ENCODE data around the gene PEX11B. TPM values are rescaled to one million over a fixed set of nuclear protein-coding genes. Genes with fewer than 3 reads are reported as not detected.

The PEX11B gene
- total and polyA plus RNA-seq, 2 of the 8 experiments (the other 6 are each of a cell fraction or from before 2014, with no cell fraction given), result 9.1 to 15.1 TPM

- ChIA-PET CTCF (ENCODE audit: partially characterized antibody) (interaction anchor here (0.6 to 8.7 kb wide), 8 partner anchors 9 to 126 kb away, joined by 3 to 146 read pairs (median 48); partner anchors contain the start of genes ITGA10, NUDT17, PEX11B and PIAS3), POLR2A (ENCODE audit: partially characterized antibody) (no interaction called here)
- H3K4me2 ChIP-seq (ENCODE audit: insufficient read depth in 1 of 2, low read depth in 2 of 2, low read length in 2 of 2), result no peak overlapping the region
- H3K36me3 ChIP-seq (ENCODE audit: control insufficient read depth in 2 of 4, insufficient read depth in 4 of 4, low read length in 3 of 4), result no peaks in the 10 kb centered on the region
- DNase-seq (ENCODE audit: low read depth in 1 of 2, low spot score in 2 of 2) (no peak), FAIRE-seq (no peak)
- H3K23me2 ChIP-seq (ENCODE audit: low read depth, low read length), result peaks cover 5% of the 10 kb centered on the region; the same call in 1 of the 2 replicates
- H3K56ac ChIP-seq (replicated peaks; ENCODE audit: insufficient read length, low read depth, low read length), result no peak overlapping the region
- no peak overlapping the region for H2BK120ac ChIP-seq (replicated peaks; ENCODE audit: low read depth, low read length)
- no peak overlapping the region for H4K91ac ChIP-seq (replicated peaks; ENCODE audit: insufficient read length, low read length)
- H3K9me3 ChIP-seq (ENCODE audit: insufficient read depth in 2 of 2, low read depth in 1 of 2, low read length in 1 of 2), result no peaks in the 10 kb centered on the region
- no peak overlapping the region for H4K8ac ChIP-seq (ENCODE audit: extremely low read depth, insufficient read depth, low read length)
- peaks cover 0 to 9% (median 8%) of the 10 kb centered on the region in 4 experiments; a peak in 6 of 7 replicates for H3K27me3 ChIP-seq (replicated peaks in 1 of 4; ENCODE audit: control insufficient read depth in 3 of 4, extremely low read depth in 1 of 4, insufficient read depth in 3 of 4, low read length in 3 of 4)
- H3K4ac ChIP-seq (replicated peaks; ENCODE audit: insufficient read length, low read depth, low read length), result no peak overlapping the region
- no peaks in the 10 kb centered on the region for H4K20me1 ChIP-seq (replicated peaks in 1 of 2; ENCODE audit: control insufficient read depth in 1 of 2, insufficient read depth in 2 of 2, low read length in 2 of 2)
- H3K79me1 ChIP-seq (ENCODE audit: low read depth, low read length), result no peaks in the 10 kb centered on the region
- no peak overlapping the region for H3K4me3 ChIP-seq (ENCODE audit: extremely low read depth in 1 of 4, insufficient read depth in 2 of 4, low read depth in 3 of 4, low read length in 4 of 4)
- no peak overlapping the region for H3K27ac ChIP-seq (ENCODE audit: low read depth, low read length)
- no peak overlapping the region for H3K9ac ChIP-seq (replicated peaks in 1 of 4; ENCODE audit: extremely low read depth in 1 of 4, low read depth in 3 of 4, low read length in 3 of 4)
- H2AK5ac ChIP-seq (ENCODE audit: low read depth, low read length), result no peak overlapping the region
- no peak overlapping the region for H3K18ac ChIP-seq (ENCODE audit: extremely low read depth, low read length)
- no peaks in the 10 kb centered on the region for H3K79me2 ChIP-seq (ENCODE audit: control insufficient read depth in 1 of 2, insufficient read depth in 2 of 2, low read length in 2 of 2)
- H4K5ac ChIP-seq (ENCODE audit: insufficient read length, low read depth, low read length), result no peak overlapping the region
- no peak overlapping the region for H2AFZ ChIP-seq (ENCODE audit: low read length)
- no peak overlapping the region for H3K23ac ChIP-seq (ENCODE audit: insufficient read length)
- H2BK12ac ChIP-seq (ENCODE audit: low read depth, low read length), result peak overlapping the region; percentile 33; the same call in 1 of the 2 replicates
- no peak for TF ChIP-seq CBX5 (IDR thresholded peaks at IDR 0.05; ENCODE audit: low read depth, low read length)
- no peak for TF ChIP-seq E2F6 (IDR thresholded peaks at IDR 0.05)
- TF ChIP-seq SIRT6 (IDR thresholded peaks at IDR 0.05; ENCODE audit: low read length), result no peak
- TF ChIP-seq TAF1 (IDR thresholded peaks at IDR 0.05; ENCODE audit: low read depth, low read length), result no peak
- no peak for TF ChIP-seq RFX5 (IDR thresholded peaks at IDR 0.05; ENCODE audit: borderline replicate concordance, low read depth, low read length)
- no peak overlapping the region for H2BK5ac ChIP-seq (ENCODE audit: low read depth, low read length)
- WGBS, 2 experiments (ENCODE audit: extremely low coverage in 1 of 2, insufficient coverage in 1 of 2, insufficient read length in 1 of 2, insufficient replicate concordance in 2 of 2, low coverage in 1 of 2, low lambda C conversion rate in 2 of 2, missing lambda C conversion rate in 1 of 2), result 88% methylated on average over 3 of the region's 3 CpGs; no CpG with 5 or more reads in 1 of the 2 experiments
- H3K4me1 ChIP-seq (replicated peaks in 1 of 4; ENCODE audit: control insufficient read depth in 3 of 4, insufficient read depth in 4 of 4, low read length in 3 of 4), result peaks cover 0 to 6% (median 4%) of the 10 kb centered on the region in 4 experiments; a peak in 4 of 7 replicates
- H2BK20ac ChIP-seq (ENCODE audit: low read length), result no peak overlapping the region
- H3K14ac ChIP-seq (ENCODE audit: insufficient read length), result no peak overlapping the region
- H2BK15ac ChIP-seq (ENCODE audit: low read length), result no peak overlapping the region
These were observed 28.8 kb downstream of the PEX11B start for GRCh38 chr1:145889722-145890121.
